ENCODE results near the gene SRP68. TPM values are rescaled to one million over a fixed set of nuclear protein-coding genes. Genes with fewer than 3 reads are reported as not detected.

Gene SRP68
- total RNA-seq, 2 donors from 2014 or later = 73.9 to 78.0 TPM

DNA sequence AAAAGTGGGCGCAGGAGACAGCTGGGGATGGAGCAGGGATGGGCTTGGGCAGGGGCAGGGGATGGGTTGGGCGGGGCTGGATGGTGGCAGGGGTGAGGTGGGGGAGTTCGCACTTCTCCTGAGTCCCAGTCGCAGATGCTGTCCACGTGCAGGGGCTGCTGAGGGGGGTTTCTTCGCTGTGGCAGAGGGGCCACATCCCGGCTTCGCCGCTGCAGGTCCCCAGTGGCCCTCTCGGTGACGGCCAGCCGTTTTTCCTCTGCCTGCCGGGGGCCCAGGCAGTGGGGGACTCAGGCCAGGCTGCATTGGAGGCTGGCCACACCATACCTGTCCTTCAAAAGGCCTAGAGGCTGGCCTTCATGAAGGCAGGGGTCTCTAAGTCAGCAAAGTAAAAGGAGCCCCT lies 53.5 kb downstream of the SRP68 start:
- peaks cover 13% of the 10 kb centered on the region for H3K27me3 Mint-ChIP-seq (ENCODE audit: insufficient read depth)
- H3K36me3 Mint-ChIP-seq (ENCODE audit: low read depth) = no peaks in the 10 kb centered on the region
- H3K9ac ChIP-seq (ENCODE audit: extremely low read depth, low read length, poor library complexity, severe bottlenecking) = no peak overlapping the region
- no peaks in the 10 kb centered on the region for H3K9me3 Mint-ChIP-seq
- DNase-seq = no peak
- H3K9me3 ChIP-seq (ENCODE audit: control insufficient read depth, low read length) = no peaks in the 10 kb centered on the region
- H3K4me1 Mint-ChIP-seq = peaks cover 5% of the 10 kb centered on the region
- no peaks in the 10 kb centered on the region for H3K4me1 ChIP-seq (ENCODE audit: control insufficient read depth, insufficient read depth, low read length)
- no peaks in the 10 kb centered on the region for H3K36me3 ChIP-seq (ENCODE audit: control insufficient read depth, insufficient read depth, low read length)
- no peak overlapping the region for H3K27ac Mint-ChIP-seq
- H3K4me3 Mint-ChIP-seq = no peak overlapping the region
- no peak overlapping the region for H3K4me3 ChIP-seq (ENCODE audit: low read length)
- TF ChIP-seq, protein P1, sequence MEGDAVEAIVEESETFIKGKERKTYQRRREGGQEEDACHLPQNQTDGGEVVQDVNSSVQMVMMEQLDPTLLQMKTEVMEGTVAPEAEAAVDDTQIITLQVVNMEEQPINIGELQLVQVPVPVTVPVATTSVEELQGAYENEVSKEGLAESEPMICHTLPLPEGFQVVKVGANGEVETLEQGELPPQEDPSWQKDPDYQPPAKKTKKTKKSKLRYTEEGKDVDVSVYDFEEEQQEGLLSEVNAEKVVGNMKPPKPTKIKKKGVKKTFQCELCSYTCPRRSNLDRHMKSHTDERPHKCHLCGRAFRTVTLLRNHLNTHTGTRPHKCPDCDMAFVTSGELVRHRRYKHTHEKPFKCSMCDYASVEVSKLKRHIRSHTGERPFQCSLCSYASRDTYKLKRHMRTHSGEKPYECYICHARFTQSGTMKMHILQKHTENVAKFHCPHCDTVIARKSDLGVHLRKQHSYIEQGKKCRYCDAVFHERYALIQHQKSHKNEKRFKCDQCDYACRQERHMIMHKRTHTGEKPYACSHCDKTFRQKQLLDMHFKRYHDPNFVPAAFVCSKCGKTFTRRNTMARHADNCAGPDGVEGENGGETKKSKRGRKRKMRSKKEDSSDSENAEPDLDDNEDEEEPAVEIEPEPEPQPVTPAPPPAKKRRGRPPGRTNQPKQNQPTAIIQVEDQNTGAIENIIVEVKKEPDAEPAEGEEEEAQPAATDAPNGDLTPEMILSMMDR (conservative IDR thresholded peaks at IDR 0.05) = no peak
- 89 to 95% methylated on average over 13 of the region's 13 CpGs for WGBS, 2 experiments (ENCODE audit: insufficient coverage in 1 of 2, insufficient read length in 1 of 2)
- no peaks in the 10 kb centered on the region for H3K27me3 ChIP-seq (ENCODE audit: control insufficient read depth, insufficient read depth, low read length, poor library complexity, severe bottlenecking)
- no peak overlapping the region for H3K27ac ChIP-seq (ENCODE audit: low read depth, low read length)

DNA sequence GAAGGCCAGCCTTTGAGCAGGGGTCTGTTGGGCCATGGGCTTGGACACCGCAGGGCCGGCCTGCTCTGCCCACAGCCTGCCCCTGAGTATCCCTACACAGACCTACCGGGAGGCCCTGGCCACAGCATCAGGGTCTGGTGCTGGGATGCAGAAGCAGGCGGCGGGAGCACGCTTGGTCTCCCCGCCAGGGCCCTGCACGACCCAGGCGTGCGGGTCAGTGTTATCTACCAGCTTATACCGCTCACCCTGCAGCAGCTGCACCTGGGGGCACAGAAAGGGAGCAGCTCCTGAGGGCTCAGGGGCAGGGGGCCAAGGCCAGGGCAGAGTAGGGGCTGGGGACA lies 54.0 kb downstream of the SRP68 start:
- H3K9ac ChIP-seq (ENCODE audit: extremely low read depth, low read length, poor library complexity, severe bottlenecking) = no peak overlapping the region
- no peak overlapping the region for H3K27ac ChIP-seq (ENCODE audit: low read depth, low read length)
- Mint-ChIP-seq H3K4me1 (peaks cover 5% of the 10 kb centered on the region), H3K9me3 (no peaks in the 10 kb centered on the region), H3K4me3 (no peak overlapping the region), H3K36me3 (ENCODE audit: low read depth) (no peaks in the 10 kb centered on the region), H3K27me3 (ENCODE audit: insufficient read depth) (peaks cover 13% of the 10 kb centered on the region), H3K27ac (no peak overlapping the region)
- H3K36me3 ChIP-seq (ENCODE audit: control insufficient read depth, insufficient read depth, low read length) = no peaks in the 10 kb centered on the region
- H3K4me1 ChIP-seq (ENCODE audit: control insufficient read depth, insufficient read depth, low read length) = no peaks in the 10 kb centered on the region
- H3K4me3 ChIP-seq (ENCODE audit: low read length) = no peak overlapping the region
- no peaks in the 10 kb centered on the region for H3K9me3 ChIP-seq (ENCODE audit: control insufficient read depth, low read length)
- 87 to 91% methylated on average over 5 to 11 of the region's 11 CpGs for WGBS, 2 experiments (ENCODE audit: insufficient coverage in 1 of 2, insufficient read length in 1 of 2)
- TF ChIP-seq, protein P1 (conservative IDR thresholded peaks at IDR 0.05) = no peak
- H3K27me3 ChIP-seq (ENCODE audit: control insufficient read depth, insufficient read depth, low read length, poor library complexity, severe bottlenecking) = no peaks in the 10 kb centered on the region
- DNase-seq = no peak

DNA sequence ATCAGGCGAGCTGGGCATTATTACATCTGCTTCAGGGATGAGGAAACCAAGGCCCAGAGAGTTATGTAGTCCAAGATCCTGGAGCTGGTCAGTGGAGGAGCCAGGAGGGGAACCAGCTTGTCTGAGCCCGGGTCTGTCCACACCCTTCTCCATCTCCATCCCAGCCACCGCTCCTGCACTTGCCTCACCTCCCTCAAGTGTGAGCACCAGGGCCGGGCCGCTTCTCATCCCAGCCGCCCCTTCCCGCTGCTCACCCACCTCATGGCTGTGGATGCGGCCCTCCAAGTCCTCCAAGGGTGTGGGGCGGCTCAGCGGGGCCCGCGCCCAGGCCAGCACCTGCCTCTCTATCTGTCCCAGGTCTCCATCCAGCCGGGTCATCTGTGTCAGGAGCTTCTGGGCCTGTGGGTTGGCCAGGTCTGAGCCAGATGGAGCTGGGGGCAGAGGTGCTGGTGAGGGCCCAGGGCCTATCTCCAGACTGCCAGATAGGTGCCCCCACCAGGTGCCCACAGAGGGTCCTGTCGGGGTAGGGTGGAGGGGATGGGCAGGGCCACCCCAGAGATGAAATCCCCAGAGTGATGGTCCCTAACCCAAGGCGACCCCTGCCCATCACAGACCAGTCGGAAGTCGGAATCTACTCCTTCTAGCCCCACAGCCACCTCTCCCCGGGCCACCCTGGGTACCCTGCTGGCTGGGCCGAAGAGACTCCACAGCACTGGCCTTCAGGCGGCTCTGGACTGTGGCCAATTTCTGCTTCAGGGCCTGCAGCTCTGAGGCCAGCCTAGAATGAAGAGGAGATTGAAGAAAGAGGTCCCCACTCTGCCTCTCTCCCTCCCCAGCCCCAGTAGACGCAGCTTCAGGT lies 54.6 kb downstream of the SRP68 start:
- 92 to 98% methylated on average over 10 to 21 of the region's 21 CpGs for WGBS, 2 experiments (ENCODE audit: insufficient coverage in 1 of 2, insufficient read length in 1 of 2)
- peaks cover 5% of the 10 kb centered on the region for H3K4me1 Mint-ChIP-seq
- H3K27ac Mint-ChIP-seq = no peak overlapping the region
- no peak for DNase-seq
- Histone ChIP-seq H3K4me3 (ENCODE audit: low read length) (no peak overlapping the region), H3K27ac (ENCODE audit: low read depth, low read length) (no peak overlapping the region), H3K9ac (ENCODE audit: extremely low read depth, low read length, poor library complexity, severe bottlenecking) (no peak overlapping the region), H3K27me3 (ENCODE audit: control insufficient read depth, insufficient read depth, low read length, poor library complexity, severe bottlenecking) (no peaks in the 10 kb centered on the region), H3K4me1 (ENCODE audit: control insufficient read depth, insufficient read depth, low read length) (no peaks in the 10 kb centered on the region), H3K36me3 (ENCODE audit: control insufficient read depth, insufficient read depth, low read length) (no peaks in the 10 kb centered on the region), H3K9me3 (ENCODE audit: control insufficient read depth, low read length) (no peaks in the 10 kb centered on the region)
- TF ChIP-seq, protein P1 (conservative IDR thresholded peaks at IDR 0.05) = no peak
- no peak overlapping the region for H3K4me3 Mint-ChIP-seq
- peaks cover 10% of the 10 kb centered on the region for H3K27me3 Mint-ChIP-seq (ENCODE audit: insufficient read depth)
- no peaks in the 10 kb centered on the region for H3K9me3 Mint-ChIP-seq
- no peaks in the 10 kb centered on the region for H3K36me3 Mint-ChIP-seq (ENCODE audit: low read depth)

Measured in endodermal cell (in vitro differentiated cells).